Activated CD4-positive, alpha-beta T cell treated with anti-CD3 and anti-CD28 coated beads for 48 hours (primary cell): ENCODE measurements around the gene ESYT2.

Source experiments
- DNase-seq: peaks from one replicate; pipeline ENCODE4 v3.0.0-alpha.2; 2020

Gene ESYT2

GRCh38 chr7:158685693-158686092 is 143.6 kb downstream of the ESYT2 start:
- no peak for DNase-seq

GRCh38 chr7:158684329-158684728 is 145.0 kb downstream of the ESYT2 start:
- no peak for DNase-seq

GRCh38 chr7:158683541-158683940 is 145.8 kb downstream of the ESYT2 start:
- DNase-seq = no peak

GRCh38 chr7:158682456-158682855 is 146.9 kb downstream of the ESYT2 start:
- no peak for DNase-seq
